Measurements from ENCODE around the gene RIOK2.

The RIOK2 gene

DNA sequence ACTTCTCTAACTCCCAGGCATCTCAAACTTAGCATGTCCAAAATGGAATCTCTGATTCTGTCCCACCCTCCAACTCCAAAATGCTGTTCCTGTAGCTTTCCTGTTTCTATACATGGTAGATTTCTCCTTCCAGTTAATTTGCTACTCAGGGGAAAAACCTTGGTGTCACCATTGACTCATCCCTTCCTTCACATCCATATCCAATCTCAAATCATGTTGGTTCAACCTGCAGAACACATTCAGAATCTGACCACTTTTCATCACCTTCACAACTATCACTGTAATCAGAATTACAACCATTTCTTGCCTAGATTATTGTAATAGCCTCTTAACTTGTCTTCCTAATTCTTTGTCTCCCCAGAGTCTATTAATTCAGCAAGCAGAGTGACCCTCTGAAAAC lies 10.8 kb downstream of the RIOK2 start:
- no peak for ATAC-seq
- TF ChIP-seq ZFP30 (CRISPR knock-in tag; IDR thresholded peaks at IDR 0.05) (no peak), TSHZ2 (CRISPR knock-in tag; IDR thresholded peaks at IDR 0.05) (no peak), TOX (CRISPR knock-in tag; IDR thresholded peaks at IDR 0.05; ENCODE audit: borderline replicate concordance) (no peak), GLIS3 (CRISPR knock-in tag; IDR thresholded peaks at IDR 0.05) (no peak), PATZ1 (CRISPR knock-in tag; IDR thresholded peaks at IDR 0.05; ENCODE audit: borderline replicate concordance) (no peak), ZNF8 (CRISPR knock-in tag; IDR thresholded peaks at IDR 0.05) (no peak), ESRRG (CRISPR knock-in tag; IDR thresholded peaks at IDR 0.05) (no peak), ZFP3 (CRISPR knock-in tag; IDR thresholded peaks at IDR 0.05) (no peak), ARNTL (CRISPR knock-in tag; IDR thresholded peaks at IDR 0.05; ENCODE audit: borderline replicate concordance, low read depth) (no peak), POU6F1 (CRISPR knock-in tag; IDR thresholded peaks at IDR 0.05; ENCODE audit: borderline replicate concordance, low read depth) (no peak), ZNF70 (CRISPR knock-in tag; IDR thresholded peaks at IDR 0.05) (no peak), ZNF565 (CRISPR knock-in tag; conservative IDR thresholded peaks at IDR 0.05; ENCODE audit: low read depth) (no peak), CSDC2 (CRISPR knock-in tag; IDR thresholded peaks at IDR 0.05) (no peak), PPARA (CRISPR knock-in tag; IDR thresholded peaks at IDR 0.05; ENCODE audit: borderline replicate concordance) (no peak)
- TF ChIP-seq, protein P1, sequence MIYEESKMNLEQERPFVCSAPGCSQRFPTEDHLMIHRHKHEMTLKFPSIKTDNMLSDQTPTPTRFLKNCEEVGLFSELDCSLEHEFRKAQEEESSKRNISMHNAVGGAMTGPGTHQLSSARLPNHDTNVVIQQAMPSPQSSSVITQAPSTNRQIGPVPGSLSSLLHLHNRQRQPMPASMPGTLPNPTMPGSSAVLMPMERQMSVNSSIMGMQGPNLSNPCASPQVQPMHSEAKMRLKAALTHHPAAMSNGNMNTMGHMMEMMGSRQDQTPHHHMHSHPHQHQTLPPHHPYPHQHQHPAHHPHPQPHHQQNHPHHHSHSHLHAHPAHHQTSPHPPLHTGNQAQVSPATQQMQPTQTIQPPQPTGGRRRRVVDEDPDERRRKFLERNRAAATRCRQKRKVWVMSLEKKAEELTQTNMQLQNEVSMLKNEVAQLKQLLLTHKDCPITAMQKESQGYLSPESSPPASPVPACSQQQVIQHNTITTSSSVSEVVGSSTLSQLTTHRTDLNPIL (CRISPR knock-in tag; IDR thresholded peaks at IDR 0.05; ENCODE audit: low read depth), result no peak
- TF ChIP-seq, protein P2, sequence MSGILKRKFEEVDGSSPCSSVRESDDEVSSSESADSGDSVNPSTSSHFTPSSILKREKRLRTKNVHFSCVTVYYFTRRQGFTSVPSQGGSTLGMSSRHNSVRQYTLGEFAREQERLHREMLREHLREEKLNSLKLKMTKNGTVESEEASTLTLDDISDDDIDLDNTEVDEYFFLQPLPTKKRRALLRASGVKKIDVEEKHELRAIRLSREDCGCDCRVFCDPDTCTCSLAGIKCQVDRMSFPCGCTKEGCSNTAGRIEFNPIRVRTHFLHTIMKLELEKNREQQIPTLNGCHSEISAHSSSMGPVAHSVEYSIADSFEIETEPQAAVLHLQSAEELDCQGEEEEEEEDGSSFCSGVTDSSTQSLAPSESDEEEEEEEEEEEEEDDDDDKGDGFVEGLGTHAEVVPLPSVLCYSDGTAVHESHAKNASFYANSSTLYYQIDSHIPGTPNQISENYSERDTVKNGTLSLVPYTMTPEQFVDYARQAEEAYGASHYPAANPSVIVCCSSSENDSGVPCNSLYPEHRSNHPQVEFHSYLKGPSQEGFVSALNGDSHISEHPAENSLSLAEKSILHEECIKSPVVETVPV (CRISPR knock-in tag; IDR thresholded peaks at IDR 0.05), result no peak

DNA sequence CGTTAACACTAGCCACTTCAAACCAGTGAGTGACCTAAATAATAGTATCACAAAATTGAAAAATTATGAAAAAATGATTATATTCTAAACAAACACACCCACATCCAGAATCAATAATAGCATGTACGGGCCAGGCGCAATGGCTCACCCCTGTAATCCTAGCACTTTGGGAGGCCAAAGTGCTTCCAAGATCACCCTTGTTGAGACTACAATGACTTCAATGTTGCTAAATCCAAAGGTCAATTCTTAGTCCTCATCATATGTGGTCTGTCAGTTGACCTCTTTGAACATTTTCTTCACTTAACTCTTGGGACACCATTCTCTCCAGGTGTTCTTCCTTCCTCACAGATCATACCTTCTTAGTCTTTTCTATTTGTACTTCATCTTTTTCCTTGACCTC lies 11.3 kb downstream of the RIOK2 start:
- no peak for ATAC-seq
- TF ChIP-seq ZNF565 (CRISPR knock-in tag; conservative IDR thresholded peaks at IDR 0.05; ENCODE audit: low read depth) (no peak), CSDC2 (CRISPR knock-in tag; IDR thresholded peaks at IDR 0.05) (no peak)

DNA sequence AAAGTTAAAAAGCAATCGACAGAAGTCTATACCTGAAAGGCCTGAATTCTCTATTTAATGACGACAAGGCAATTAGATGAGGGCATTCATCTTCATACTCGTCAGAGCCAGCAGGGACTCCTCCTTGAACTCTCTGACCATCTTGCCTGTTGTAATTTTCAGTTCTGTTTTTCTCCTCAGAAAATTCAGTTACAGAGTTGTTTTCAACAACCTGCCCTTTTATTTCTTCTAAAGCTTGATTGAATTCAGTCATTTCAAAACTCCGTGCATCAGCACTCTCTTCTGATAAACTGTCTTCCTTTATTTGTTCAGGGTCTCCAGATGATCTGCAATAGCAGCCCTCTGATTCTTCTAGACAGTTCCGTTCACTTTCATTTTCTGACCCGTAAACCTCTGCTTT lies 15.6 kb downstream of the RIOK2 start:
- no peak for ATAC-seq
- TF ChIP-seq, protein P1 (CRISPR knock-in tag; IDR thresholded peaks at IDR 0.05; ENCODE audit: low read depth), result no peak
- TF ChIP-seq TSHZ2 (CRISPR knock-in tag; IDR thresholded peaks at IDR 0.05) (no peak), CSDC2 (CRISPR knock-in tag; IDR thresholded peaks at IDR 0.05) (no peak), ISL1 (CRISPR knock-in tag; IDR thresholded peaks at IDR 0.05) (no peak), PPARA (CRISPR knock-in tag; IDR thresholded peaks at IDR 0.05; ENCODE audit: borderline replicate concordance) (no peak), ZFP3 (CRISPR knock-in tag; IDR thresholded peaks at IDR 0.05) (no peak), POU6F1 (CRISPR knock-in tag; IDR thresholded peaks at IDR 0.05; ENCODE audit: borderline replicate concordance, low read depth) (no peak), ESRRG (CRISPR knock-in tag; IDR thresholded peaks at IDR 0.05) (no peak), OSR1 (CRISPR knock-in tag; IDR thresholded peaks at IDR 0.05) (no peak), ARNTL (CRISPR knock-in tag; IDR thresholded peaks at IDR 0.05; ENCODE audit: borderline replicate concordance, low read depth) (no peak), ZFP30 (CRISPR knock-in tag; IDR thresholded peaks at IDR 0.05) (no peak), ZNF8 (CRISPR knock-in tag; IDR thresholded peaks at IDR 0.05) (no peak), TCF4 (CRISPR knock-in tag; IDR thresholded peaks at IDR 0.05; ENCODE audit: borderline replicate concordance) (no peak), BACH2 (CRISPR knock-in tag; IDR thresholded peaks at IDR 0.05; ENCODE audit: borderline replicate concordance) (no peak), GLIS3 (CRISPR knock-in tag; IDR thresholded peaks at IDR 0.05) (no peak)
